Stimulated activated CD4-positive, alpha-beta T cell treated with anti-CD3 and anti-CD28 coated beads, Interleukin-1b, Interleukin-23, amount 100 ng/mL, for 4 hours (primary cell): ENCODE measurements around the gene NATD1.
"Not testable (repeated sequence)": the region's sequence is repeated elsewhere in the genome, so short reads cannot be mapped to it uniquely, and the experiment has no call there.

ENCODE experiments used
- DNase-seq, 2 donors: peaks; one replicate each; pipeline ENCODE4 v3.0.0-alpha.2; 2020; ENCODE audit warnings: low read depth in 2 of 2

Gene NATD1

DNA sequence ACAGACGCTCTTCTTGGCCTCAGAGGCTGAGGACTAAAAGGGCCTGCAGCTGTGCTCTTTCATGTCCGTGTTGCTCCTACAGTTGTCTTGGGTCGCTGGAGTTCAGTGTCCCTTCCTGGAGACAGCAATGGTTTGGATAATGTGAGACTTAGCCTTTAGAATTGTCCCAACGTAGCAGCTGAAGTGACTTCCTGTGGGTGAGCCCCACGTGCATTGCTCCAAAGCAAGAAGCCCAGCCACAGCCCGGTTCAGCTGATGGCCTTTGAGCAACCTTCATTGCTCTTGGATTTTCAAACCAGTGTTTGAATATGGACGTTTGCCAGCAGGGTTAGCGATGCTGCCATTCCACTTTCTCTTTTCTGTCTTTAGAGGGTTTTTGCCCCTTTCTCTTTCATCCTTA, 59.0 kb downstream of the NATD1 start:
- DNase-seq, result no peak

DNA sequence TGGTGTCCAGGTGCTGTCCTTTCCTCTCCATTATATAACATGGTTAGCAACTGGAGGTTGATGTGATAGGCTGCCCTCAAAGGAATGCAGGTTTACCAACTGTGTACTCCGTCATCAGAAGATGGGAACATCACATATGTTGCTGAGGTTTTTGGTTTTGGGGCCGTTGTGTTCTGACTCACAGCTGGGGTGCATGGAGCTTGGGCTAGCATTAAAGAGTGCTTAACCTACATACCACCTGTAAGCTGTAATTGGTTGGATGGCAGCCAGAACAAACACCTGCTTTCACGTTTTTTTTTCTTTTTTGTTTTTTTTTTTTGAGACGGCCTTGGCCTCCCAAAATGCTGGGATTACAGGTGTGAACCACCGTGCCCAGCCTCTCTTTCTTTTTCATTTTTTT, 60.2 kb downstream of the NATD1 start:
- no peak for DNase-seq

DNA sequence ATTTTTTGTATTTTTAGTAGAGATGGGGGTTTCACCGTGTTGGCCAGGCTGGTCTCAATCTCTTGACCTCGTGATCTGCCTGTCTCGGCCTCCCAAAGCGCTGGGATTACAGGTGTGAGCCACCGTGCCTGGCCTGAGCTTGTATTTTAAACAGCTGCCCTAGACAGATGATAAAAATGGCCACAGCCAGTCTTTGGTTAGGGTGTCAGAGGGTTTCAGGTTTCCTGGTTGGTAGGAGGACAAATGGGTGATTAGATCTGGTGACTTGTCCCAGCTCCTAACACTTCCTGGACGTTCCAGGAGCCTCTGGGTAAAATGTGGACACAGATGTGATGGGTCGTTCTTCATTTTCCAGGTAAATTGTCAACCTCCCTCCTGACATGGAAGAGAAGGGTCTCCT, 60.8 kb downstream of the NATD1 start:
- not testable (repeated sequence) for DNase-seq

DNA sequence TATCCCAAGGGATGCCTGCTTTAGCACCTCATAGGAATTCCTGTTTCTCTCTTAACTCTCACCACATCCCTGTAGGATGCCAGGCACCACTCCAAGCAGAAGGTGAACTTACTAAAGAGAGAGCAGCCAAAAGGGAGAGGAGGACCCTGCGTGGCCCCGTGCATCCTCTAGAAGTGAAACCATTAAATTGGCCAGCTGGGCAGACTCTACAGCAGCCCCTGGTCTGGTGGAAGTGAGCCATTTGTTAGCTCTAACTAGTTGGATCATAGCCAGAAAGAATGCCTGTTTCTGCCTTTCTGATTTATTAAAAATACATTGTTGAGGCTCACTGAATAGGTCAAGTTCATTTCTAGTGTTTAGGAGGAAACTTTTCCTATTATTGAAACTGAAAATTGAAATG, 61.5 kb downstream of the NATD1 start:
- no peak for DNase-seq

DNA sequence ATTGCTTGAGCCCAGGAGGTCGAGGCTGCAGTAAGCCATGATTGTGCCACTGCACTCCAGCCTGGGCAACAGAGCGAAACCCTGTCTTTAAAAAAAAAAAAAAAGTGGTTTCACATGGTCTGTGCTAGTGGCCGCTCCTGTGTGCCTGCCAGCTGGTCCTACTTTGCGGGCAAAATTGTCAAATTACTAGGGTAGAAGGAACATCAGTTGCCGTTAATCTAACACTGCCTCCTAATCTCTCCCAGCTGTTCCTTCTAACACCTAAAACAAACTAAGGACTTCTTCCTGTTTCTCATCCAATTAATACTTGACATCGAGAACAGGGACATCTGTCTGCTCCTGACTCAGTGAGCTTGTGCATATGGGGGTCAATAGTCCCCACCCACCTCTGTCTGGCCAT, 63.1 kb downstream of the NATD1 start:
- DNase-seq, result no peak

DNA sequence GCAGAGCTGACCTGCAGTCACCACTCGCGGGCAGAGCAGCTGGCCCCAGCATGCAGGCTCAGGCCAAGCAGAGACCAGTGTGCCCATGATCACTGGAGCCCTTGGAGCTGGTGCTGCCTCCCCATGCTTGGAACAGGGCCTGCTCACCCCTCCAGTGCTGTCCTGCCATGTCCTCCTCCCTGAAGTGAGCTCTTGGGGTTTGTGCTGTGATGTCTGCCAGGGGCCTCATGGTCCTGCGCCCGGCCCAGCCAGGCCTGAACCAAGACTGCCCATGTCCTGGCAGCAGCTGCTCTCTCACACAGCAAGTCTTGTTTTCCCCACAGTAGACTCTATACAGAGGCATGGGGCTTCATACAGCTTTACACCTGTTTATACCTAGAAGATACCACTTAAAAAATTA, 63.8 kb downstream of the NATD1 start:
- DNase-seq, result no peak
